Measurements from ENCODE around the gene LGALS9.
"Not testable (repeated sequence)": the region's sequence is repeated elsewhere in the genome, so short reads cannot be mapped to it uniquely, and the experiment has no call there.

The LGALS9 gene

DNA sequence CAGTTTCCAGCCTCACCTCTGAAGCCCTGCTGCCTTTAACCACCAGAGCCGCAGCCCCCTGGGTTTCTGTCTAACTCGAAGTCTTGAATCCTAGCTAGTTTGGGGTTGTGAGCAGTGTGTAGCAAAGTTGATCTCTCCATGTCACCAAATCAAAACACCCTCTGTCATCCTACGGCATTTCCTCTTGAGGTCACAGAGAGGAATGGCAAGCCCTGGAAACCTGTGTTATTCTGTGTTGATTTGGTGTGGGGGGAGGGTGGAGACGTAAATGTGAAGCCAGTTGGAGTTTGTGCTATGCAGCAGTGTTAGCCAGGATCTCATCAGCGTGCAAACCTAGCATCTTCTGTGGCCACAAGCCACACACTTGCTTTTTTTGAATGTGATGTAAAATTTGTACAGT is 5.1 kb upstream of the LGALS9 start:
- in situ Hi-C loops (cut with HindIII; ENCODE audit: low sequenced_read_pairs), result no loop called here

- in situ Hi-C loops (cut with HindIII; ENCODE audit: low sequenced_read_pairs), result no loop called here
Observed at GRCh38 chr17:27627514-27627913, 3.5 kb upstream of the LGALS9 start.

DNA sequence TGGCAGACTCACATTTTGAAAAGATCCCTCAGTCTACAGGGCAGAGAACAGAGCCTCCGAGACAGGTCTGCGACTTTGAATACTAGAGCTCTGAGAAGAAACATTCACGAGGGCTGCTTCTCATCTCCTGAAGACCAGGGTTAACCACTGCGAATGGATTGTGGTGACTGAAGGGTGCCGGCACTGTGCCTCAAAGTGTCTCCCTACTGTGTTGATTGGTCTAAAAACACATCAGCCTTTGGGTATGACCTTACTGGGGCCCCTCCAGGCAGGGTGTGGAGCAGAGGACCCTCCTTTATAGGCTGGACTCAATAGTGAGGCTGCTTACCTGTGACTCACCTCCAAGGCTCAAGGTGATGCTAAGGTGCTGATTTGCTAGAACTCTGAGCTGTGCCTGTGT is 2.6 kb upstream of the LGALS9 start:
- in situ Hi-C loops (cut with HindIII; ENCODE audit: low sequenced_read_pairs), result no loop called here

GRCh38 chr17:27629260-27629659 is 1.7 kb upstream of the LGALS9 start:
- in situ Hi-C loops (cut with HindIII; ENCODE audit: low sequenced_read_pairs), result not testable (repeated sequence)

DNA sequence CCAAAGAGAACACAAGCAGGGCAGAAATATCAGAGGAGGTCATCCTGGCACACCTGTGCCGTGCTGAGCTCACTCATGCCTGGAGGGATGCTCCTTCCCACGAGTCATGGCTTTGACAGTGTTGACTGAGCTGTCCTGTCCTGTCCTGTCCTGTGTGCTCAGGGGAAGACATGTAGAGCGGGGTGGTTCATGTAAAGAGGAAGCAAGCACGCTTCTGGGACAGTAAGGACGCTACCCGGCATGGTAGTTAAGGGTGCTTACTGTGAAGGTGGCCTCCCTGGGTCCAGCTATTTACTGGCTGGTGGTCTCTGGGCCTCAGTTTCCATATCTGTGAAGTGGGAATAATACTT is 398 bp downstream of the LGALS9 start:
- in situ Hi-C loops (cut with HindIII; ENCODE audit: low sequenced_read_pairs), result no loop called here

DNA sequence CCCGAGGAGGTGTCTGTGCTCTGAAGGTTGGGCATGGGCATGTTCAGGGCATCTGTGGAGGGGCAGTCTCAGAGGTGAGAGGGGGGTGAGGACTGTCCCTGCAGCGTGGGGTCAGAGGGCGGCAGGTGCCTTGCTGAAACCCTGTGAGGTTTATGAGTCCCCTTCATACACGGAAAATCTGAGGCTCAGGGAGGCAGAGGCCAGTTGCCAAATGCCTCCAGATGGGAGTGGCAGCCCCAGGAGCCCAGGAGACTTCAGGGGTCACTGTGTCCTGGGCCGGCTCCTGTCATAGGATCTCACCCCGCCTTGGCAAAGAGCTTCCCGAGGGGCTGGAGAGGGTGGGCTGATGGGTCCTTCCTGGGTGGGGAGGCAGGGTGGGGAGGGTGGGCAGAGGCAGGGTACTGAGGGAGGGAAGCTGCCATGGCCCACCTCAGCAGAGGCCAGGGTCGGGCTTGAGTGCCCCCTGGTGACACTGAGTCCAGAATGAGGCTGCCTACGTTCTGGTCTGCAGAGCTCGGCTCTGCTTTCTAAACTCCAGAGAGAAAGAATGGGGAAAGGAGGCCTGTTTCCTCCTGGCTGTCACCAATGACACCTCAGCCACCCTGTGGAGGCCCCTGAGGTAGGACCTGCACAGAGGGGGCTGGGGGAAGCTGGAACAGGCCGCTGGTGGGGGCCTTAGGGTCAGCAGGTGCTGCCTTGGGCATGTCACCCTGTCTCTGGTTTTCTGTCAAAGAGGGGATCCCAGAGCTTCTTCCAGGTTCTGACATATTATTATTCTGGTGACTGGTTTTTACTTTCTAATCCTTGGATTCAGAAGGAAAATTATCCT is 1.1 kb downstream of the LGALS9 start:
- in situ Hi-C loops (cut with HindIII; ENCODE audit: low sequenced_read_pairs), result no loop called here

- in situ Hi-C loops (cut with HindIII; ENCODE audit: low sequenced_read_pairs), result not testable (repeated sequence)
Observed at GRCh38 chr17:27632766-27633165, 1.8 kb downstream of the LGALS9 start.

GRCh38 chr17:27633312-27634025 is 2.5 kb downstream of the LGALS9 start:
- in situ Hi-C loops (cut with HindIII; ENCODE audit: low sequenced_read_pairs), result no loop called here

GRCh38 chr17:27634026-27634335 is 3.0 kb downstream of the LGALS9 start:
- in situ Hi-C loops (cut with HindIII; ENCODE audit: low sequenced_read_pairs), result no loop called here

GRCh38 chr17:27634776-27635175 is 3.8 kb downstream of the LGALS9 start:
- in situ Hi-C loops (cut with HindIII; ENCODE audit: low sequenced_read_pairs), result no loop called here

- in situ Hi-C loops (cut with HindIII; ENCODE audit: low sequenced_read_pairs), result no loop called here
Observed at GRCh38 chr17:27635275-27635823, 4.4 kb downstream of the LGALS9 start.

- in situ Hi-C loops (cut with HindIII; ENCODE audit: low sequenced_read_pairs), result not testable (repeated sequence)
Observed at GRCh38 chr17:27636005-27636520, 5.1 kb downstream of the LGALS9 start.

GRCh38 chr17:27637818-27638217 is 6.8 kb downstream of the LGALS9 start:
- in situ Hi-C loops (cut with HindIII; ENCODE audit: low sequenced_read_pairs), result not testable (repeated sequence)

DNA sequence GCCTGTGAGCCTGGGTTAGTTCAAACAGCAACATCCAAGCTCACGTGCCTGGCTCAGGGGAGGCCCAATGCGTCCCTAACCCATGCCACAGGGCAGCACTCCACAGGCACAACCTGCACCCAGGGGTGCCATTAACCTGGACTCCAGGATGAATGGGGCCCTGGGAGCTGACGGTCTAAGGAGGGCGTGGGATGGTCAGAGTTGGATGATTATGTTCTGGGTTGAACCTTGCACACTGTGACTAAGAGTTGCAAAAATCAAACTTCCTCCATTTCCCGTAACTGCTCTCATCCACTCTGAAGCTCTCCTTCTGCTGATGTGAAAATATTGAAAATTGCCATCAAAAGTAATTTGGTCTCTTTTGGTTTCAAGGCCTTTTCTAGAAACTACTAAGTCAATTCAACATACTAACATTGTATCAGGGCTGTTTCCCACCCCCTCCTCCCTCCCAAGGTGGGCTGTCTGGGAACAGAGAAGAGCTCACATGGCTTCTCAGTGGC is 7.5 kb downstream of the LGALS9 start:
- in situ Hi-C loops (cut with HindIII; ENCODE audit: low sequenced_read_pairs), result not testable (repeated sequence)

DNA sequence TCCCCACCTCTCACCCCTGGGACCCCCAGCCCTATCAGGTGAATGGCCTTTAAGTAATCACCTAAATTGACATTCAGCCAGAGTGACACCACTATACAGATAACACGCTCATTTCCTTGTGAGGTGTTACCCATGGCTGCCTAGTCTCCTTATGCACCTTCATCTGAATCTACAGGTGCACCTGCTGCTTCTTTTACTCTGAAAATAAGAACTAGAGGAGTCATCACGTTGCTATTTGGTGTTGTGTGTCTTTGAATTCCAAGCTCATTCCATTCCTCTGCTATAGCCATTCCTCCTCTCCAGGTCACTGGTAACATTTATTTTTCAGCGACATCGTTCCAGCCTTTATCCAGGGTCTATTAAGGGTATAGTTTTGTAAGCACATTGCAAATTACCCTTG is 9.8 kb downstream of the LGALS9 start:
- in situ Hi-C loops (cut with HindIII; ENCODE audit: low sequenced_read_pairs), result no loop called here

- in situ Hi-C loops (cut with HindIII; ENCODE audit: low sequenced_read_pairs), result no loop called here
Observed at GRCh38 chr17:27644586-27644985, 13.6 kb downstream of the LGALS9 start.

DNA sequence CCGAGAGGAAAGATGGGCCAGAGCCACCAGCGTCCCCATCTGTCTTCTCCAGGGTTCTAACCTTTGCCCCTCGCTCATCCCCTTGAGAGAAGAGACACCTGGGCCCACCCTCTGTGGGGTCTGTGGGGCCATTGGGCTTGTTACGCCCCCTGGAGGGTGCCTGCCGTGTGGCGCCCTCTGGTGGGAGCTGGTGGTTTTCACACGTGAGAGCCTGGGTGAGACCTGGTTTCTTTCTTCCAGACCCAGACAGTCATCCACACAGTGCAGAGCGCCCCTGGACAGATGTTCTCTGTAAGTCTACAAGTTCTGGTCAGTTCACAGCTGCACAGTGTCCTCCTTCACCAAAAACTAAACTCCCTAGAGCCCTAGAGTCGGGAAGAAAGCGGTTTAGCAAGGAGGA is 14.6 kb downstream of the LGALS9 start:
- in situ Hi-C loops (cut with HindIII; ENCODE audit: low sequenced_read_pairs), result not testable (repeated sequence)

DNA sequence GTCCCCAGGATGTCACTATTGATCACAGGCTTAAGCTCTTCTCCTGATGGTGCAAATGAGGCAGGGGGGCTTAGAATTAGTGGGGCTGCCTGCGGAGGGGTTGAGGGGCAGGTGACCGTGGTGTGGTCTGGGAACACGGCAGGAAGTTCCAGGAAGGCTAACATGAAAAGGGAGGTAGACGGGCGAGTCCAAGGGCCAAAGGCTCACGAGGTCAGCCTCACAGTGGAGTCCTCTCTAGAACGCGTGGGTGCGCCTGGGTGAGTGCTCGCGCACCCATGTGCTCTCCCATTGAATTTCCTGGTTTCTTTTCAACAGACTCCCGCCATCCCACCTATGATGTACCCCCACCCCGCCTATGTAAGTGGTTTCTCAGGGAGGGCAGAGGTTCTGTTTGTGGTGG is 15.2 kb downstream of the LGALS9 start:
- in situ Hi-C loops (cut with HindIII; ENCODE audit: low sequenced_read_pairs), result no loop called here

DNA sequence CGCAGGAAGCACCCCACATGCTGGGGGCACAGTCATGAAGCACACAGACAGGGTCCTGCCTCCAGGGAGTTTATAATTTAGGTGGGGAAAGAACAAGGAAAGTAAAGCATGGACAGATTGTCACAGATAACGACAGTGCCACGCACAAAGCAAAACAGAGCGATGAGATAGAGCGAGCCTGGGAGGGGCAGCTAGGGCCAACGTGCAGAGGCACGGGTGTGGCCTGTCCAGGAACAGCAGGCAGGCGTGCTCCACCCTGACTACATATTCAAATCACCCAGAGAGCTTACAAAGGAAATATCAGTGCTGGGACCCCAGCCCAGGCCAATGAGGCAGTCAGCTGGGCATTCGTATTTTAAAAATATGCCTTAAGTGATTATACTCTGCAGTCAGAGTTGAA is 16.8 kb downstream of the LGALS9 start:
- in situ Hi-C loops (cut with HindIII; ENCODE audit: low sequenced_read_pairs), result no loop called here

- in situ Hi-C loops (cut with HindIII; ENCODE audit: low sequenced_read_pairs), result not testable (repeated sequence)
Observed at GRCh38 chr17:27649111-27649571, 18.2 kb downstream of the LGALS9 start.

GRCh38 chr17:27649929-27650328 is 18.9 kb downstream of the LGALS9 start:
- in situ Hi-C loops (cut with HindIII; ENCODE audit: low sequenced_read_pairs), result no loop called here

DNA sequence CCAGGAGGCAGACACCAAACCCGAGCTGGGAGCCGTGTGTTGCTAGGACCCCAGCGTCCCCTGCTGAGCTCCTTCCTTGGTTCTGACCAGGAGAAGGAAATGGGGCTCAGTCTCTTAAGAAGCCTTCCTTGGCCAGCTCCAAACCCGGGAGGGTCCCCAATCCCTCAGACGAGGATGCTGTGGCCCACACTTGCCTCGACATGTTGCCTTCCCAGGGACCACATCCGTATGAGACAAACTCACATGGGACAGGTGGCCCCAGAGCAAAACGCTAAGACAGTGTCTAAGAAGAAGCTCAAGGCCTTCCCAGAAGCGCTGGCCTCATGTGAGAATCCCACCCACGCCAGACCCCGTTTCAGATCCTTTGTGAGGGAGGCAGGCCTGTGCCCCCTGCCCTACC is 19.8 kb downstream of the LGALS9 start:
- in situ Hi-C loops (cut with HindIII; ENCODE audit: low sequenced_read_pairs), result no loop called here

Measured in DLD1 (cell line).